OCI-LY3 (cell line): ENCODE data around the gene PRKCD.

Source experiments
- H2AFZ ChIP-seq: fragments of 200-600, 300-600 bp; shearing (Covaris generic); 2 replicates; pipeline ENCODE4 v1.6.0; 2014; ENCODE audit warnings: antibody characterized with exemption, low read depth, low read length
- H3K27ac ChIP-seq: fragments of 200-600, 300-600 bp; sonication (generic); 2 replicates; pipeline ENCODE4 v1.5.1; 2014; ENCODE audit warnings: mild to moderate bottlenecking, low read length, moderate library complexity, mixed read lengths
- H3K27me3 ChIP-seq: fragments of 200-600, 300-600 bp; sonication (generic); 2 replicates; pipeline ENCODE4 v1.6.1; 2014; ENCODE audit warnings: low read depth, low read length, mixed read lengths
- H3K36me3 ChIP-seq: fragments of 200-600, 300-600 bp; sonication (generic); replicated peaks from 2 replicates; pipeline ENCODE3; 2014; ENCODE audit warnings: low read depth, low read length, mixed read lengths
- H3K4me1 ChIP-seq: fragments of 300-600, 200-600 bp; sonication (generic); 2 replicates; pipeline ENCODE4 v1.6.1; 2014; ENCODE audit warnings: low read length, mixed read lengths
- H3K4me2 ChIP-seq: fragments of 200-600, 300-600 bp; sonication (generic); 2 replicates; pipeline ENCODE4 v1.6.1; 2014; ENCODE audit warnings: low read length, mixed read lengths
- H3K4me3 ChIP-seq: fragments of 300-600, 200-600 bp; sonication (generic); 2 replicates; pipeline ENCODE4 v1.5.1; 2014; ENCODE audit warnings: antibody characterized with exemption, mild to moderate bottlenecking, low read length, moderate library complexity
- H3K79me2 ChIP-seq: fragments of 300-600, 200-600 bp; shearing (Covaris generic); 2 replicates; pipeline ENCODE4 v1.6.1; 2014; ENCODE audit warnings: mild to moderate bottlenecking, low read length, mixed read lengths
- H3K9ac ChIP-seq: fragments of 300-600, 200-600 bp; shearing (Covaris generic); 2 replicates; pipeline ENCODE4 v1.6.0; 2014; ENCODE audit warnings: mild to moderate bottlenecking, low read length, moderate library complexity
- H3K9me3 ChIP-seq: fragments of 200-600, 300-600 bp; shearing (Covaris generic); 2 replicates; pipeline ENCODE4 v1.6.1; 2014; ENCODE audit warnings: low read length, mixed read lengths; ENCODE audit not compliant: insufficient read depth
- H4K20me1 ChIP-seq: fragments of 200-600, 300-600 bp; sonication (generic); 2 replicates; pipeline ENCODE4 v1.6.1; 2016; ENCODE audit warnings: low read length, mixed read lengths; ENCODE audit not compliant: insufficient read depth
- EZH2phosphoT487 ChIP-seq: fragments of 200-600 bp; shearing (Covaris generic); IDR thresholded peaks from 2 replicates; pipeline ENCODE4 v1.6.1; 2018; ENCODE audit warnings: antibody characterized with exemption, mixed run types, low read depth
- TF ChIP-seq, protein P1 (sequence below): fragments of 200-600, 300-600 bp; sonication (generic); IDR thresholded peaks from 2 replicates; pipeline ENCODE4 v1.5.1; 2014; ENCODE audit warnings: antibody characterized with exemption, low read length, low read depth

The PRKCD gene

DNA sequence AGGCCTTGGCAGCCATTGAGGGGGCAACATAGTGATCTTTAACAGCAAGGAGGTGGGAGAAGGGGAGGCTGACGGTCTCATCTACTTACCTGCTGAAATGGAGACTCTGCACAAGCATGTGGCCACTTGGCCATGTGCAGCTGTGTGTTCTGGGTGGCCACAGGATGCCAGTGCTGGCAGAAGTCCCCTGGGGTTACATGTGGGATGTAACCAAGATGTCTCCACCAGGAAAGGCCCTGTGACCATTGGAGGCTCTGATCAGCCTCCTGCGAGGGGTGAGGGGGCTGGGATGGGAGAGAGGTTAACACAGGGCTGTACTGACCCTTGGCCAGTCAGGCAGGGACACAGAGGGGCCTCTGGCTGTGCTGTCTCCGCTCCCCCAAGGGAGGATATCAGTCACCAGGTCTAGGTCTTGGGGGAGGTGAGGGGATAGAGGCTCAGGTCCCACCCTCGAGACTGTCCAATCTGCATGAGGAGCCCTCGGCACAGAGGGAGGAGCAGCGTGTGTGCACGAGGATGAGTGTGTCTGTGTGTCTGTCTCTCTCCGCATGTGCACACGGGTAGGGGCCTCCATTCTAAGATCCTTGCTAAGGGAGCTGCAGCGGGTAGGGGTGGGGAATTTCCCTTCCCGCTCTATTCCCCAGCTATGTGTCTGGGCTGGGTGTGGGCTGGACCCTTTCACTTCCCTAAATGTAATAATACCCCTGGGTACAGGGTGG, 19.5 kb downstream of the PRKCD start:
- no peaks in the 10 kb centered on the region for H3K79me2 ChIP-seq
- peaks cover 38% of the 10 kb centered on the region for H4K20me1 ChIP-seq
- H3K4me3 ChIP-seq, result peak overlapping the region; percentile 58
- H2AFZ ChIP-seq, result no peak overlapping the region
- peaks cover 66% of the 10 kb centered on the region for H3K36me3 ChIP-seq
- H3K4me1 ChIP-seq, result peaks cover 28% of the 10 kb centered on the region
- H3K27me3 ChIP-seq, result no peaks in the 10 kb centered on the region
- TF ChIP-seq, protein P1, sequence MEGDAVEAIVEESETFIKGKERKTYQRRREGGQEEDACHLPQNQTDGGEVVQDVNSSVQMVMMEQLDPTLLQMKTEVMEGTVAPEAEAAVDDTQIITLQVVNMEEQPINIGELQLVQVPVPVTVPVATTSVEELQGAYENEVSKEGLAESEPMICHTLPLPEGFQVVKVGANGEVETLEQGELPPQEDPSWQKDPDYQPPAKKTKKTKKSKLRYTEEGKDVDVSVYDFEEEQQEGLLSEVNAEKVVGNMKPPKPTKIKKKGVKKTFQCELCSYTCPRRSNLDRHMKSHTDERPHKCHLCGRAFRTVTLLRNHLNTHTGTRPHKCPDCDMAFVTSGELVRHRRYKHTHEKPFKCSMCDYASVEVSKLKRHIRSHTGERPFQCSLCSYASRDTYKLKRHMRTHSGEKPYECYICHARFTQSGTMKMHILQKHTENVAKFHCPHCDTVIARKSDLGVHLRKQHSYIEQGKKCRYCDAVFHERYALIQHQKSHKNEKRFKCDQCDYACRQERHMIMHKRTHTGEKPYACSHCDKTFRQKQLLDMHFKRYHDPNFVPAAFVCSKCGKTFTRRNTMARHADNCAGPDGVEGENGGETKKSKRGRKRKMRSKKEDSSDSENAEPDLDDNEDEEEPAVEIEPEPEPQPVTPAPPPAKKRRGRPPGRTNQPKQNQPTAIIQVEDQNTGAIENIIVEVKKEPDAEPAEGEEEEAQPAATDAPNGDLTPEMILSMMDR, result no peak
- no peak for TF ChIP-seq EZH2phosphoT487
- peak overlapping the region; percentile 83 for H3K4me2 ChIP-seq
- peak overlapping the region; percentile 70 for H3K27ac ChIP-seq
- H3K9ac ChIP-seq, result peak overlapping the region; percentile 52; the same call in 1 of the 2 replicates
- no peaks in the 10 kb centered on the region for H3K9me3 ChIP-seq

DNA sequence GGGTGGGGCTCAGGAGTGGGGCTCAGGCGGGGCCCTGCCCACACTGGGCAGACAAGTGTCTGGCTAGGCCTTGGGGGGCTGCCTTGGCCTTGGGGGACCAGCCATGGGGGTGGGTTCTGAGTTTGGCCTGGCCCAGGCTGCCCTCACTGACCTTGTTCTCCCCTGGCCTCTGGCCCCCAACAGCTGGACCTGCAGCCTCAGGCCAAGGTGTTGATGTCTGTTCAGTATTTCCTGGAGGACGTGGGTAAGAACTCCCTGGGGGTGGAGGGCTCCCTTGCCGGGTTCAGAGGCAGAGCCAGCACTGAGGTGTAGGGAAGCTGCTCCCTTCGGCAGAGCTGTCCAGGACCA, 20.0 kb downstream of the PRKCD start:
- peaks cover 28% of the 10 kb centered on the region for H3K4me1 ChIP-seq

DNA sequence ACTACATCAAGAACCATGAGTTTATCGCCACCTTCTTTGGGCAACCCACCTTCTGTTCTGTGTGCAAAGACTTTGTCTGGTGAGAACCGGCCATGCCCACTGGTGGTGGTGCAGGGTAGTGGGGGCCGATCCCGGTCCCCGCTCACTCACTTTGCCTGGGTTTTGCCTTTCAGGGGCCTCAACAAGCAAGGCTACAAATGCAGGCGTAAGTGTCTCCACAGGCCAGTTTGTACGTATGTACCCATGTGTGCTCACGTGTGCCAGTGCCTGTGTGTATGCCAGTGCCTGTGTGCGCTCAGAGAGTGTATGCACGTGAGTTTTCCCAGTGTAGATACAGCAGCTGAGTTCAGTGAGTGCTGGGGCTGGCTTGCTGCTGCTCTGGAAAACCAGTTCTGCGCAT, 20.5 kb downstream of the PRKCD start:
- H3K9me3 ChIP-seq, result no peaks in the 10 kb centered on the region
- peaks cover 69% of the 10 kb centered on the region for H3K36me3 ChIP-seq
- no peak overlapping the region for H2AFZ ChIP-seq
- TF ChIP-seq, protein P1, result no peak
- TF ChIP-seq EZH2phosphoT487, result no peak
- H3K27me3 ChIP-seq, result no peaks in the 10 kb centered on the region
- peak overlapping the region; percentile 62; the same call in 1 of the 2 replicates for H3K27ac ChIP-seq
- H4K20me1 ChIP-seq, result peaks cover 28% of the 10 kb centered on the region
- peak overlapping the region; percentile 83 for H3K4me2 ChIP-seq
- no peak overlapping the region for H3K9ac ChIP-seq
- peaks cover 28% of the 10 kb centered on the region for H3K4me1 ChIP-seq
- no peaks in the 10 kb centered on the region for H3K79me2 ChIP-seq
- no peak overlapping the region for H3K4me3 ChIP-seq

More for the DNA sequence above, 20.0 kb downstream of the PRKCD start:
- Histone ChIP-seq H3K4me3 (peak overlapping the region; percentile 49; the same call in 1 of the 2 replicates), H3K4me2 (peak overlapping the region; percentile 83), H3K36me3 (peaks cover 66% of the 10 kb centered on the region), H3K27ac (peak overlapping the region; percentile 62), H4K20me1 (peaks cover 33% of the 10 kb centered on the region), H3K79me2 (no peaks in the 10 kb centered on the region), H3K9ac (peak overlapping the region; percentile 58; the same call in 1 of the 2 replicates), H3K27me3 (no peaks in the 10 kb centered on the region), H2AFZ (no peak overlapping the region), H3K9me3 (no peaks in the 10 kb centered on the region)
- TF ChIP-seq, protein P1, result no peak
- no peak for TF ChIP-seq EZH2phosphoT487

DNA sequence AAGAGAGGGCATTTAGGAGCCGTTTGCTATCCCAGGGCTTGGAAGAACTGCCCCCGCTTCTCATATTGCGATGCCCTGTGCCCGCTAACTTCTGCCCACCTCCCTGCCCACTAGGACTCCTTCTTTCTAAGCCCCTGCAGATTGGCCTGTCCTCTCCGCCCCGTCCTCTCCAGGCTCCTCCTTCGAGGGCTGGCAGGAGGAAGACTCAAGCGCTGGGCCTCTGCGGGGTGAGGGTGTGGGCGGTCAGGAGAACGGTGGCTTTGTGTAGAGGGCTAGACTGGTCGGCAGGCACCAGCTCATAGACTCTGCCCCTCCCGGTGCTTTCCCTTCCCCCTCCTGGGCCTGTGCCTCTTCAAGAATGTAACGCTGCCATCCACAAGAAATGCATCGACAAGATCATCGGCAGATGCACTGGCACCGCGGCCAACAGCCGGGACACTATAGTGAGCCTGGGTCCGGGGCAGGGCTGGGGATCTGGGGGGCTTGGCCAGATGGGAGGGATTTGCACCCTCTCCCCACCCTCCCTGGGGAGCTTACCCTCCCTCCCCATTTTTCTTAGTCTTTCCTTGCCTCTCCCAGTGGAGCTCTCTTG, 21.9 kb downstream of the PRKCD start:
- TF ChIP-seq EZH2phosphoT487, result no peak
- TF ChIP-seq, protein P1, result no peak
- Histone ChIP-seq H2AFZ (no peak overlapping the region), H3K9me3 (no peaks in the 10 kb centered on the region), H3K4me3 (no peak overlapping the region), H3K36me3 (peaks cover 80% of the 10 kb centered on the region), H3K9ac (no peak overlapping the region), H3K4me1 (peaks cover 28% of the 10 kb centered on the region), H3K79me2 (no peaks in the 10 kb centered on the region), H4K20me1 (peaks cover 18% of the 10 kb centered on the region), H3K4me2 (no peak overlapping the region), H3K27ac (no peak overlapping the region), H3K27me3 (no peaks in the 10 kb centered on the region)
